Choroid plexus epithelial cell (primary cell): ENCODE results near the gene CCK.

ENCODE experiments used
- DNase-seq: peaks from one replicate; pipeline ENCODE4 v3.0.0-alpha.2; 2010; ENCODE audit warnings: low read depth
- H3K4me3 ChIP-seq: 2 replicates; pipeline ENCODE4 v1.5.1; 2011; ENCODE audit warnings: low read depth, mild to moderate bottlenecking, control low read depth, low read length, moderate library complexity
- CTCF ChIP-seq: conservative IDR thresholded peaks from 2 replicates; pipeline ENCODE4 v1.5.1; 2011; ENCODE audit warnings: low read depth, mild to moderate bottlenecking, control low read depth, inconsistent platforms, low read length, moderate library complexity

Gene CCK

GRCh38 chr3:42277676-42278075, 11.7 kb upstream of the CCK start:
- H3K4me3 ChIP-seq, result no peak overlapping the region
- no peak for DNase-seq
- TF ChIP-seq CTCF, result no peak

- H3K4me3 ChIP-seq, result no peak overlapping the region
- no peak for TF ChIP-seq CTCF
- DNase-seq, result no peak
Measured at GRCh38 chr3:42276141-42277132, 10.5 kb upstream of the CCK start.

GRCh38 chr3:42275217-42275616, 9.2 kb upstream of the CCK start:
- DNase-seq, result no peak
- TF ChIP-seq CTCF, result no peak
- no peak overlapping the region for H3K4me3 ChIP-seq

- no peak for TF ChIP-seq CTCF
- no peak for DNase-seq
- no peak overlapping the region for H3K4me3 ChIP-seq
Measured at GRCh38 chr3:42274266-42274665, 8.3 kb upstream of the CCK start.

- no peak for TF ChIP-seq CTCF
- DNase-seq, result no peak
- no peak overlapping the region for H3K4me3 ChIP-seq
Measured at GRCh38 chr3:42273361-42273760, 7.4 kb upstream of the CCK start.

- TF ChIP-seq CTCF, result no peak
- no peak for DNase-seq
- no peak overlapping the region for H3K4me3 ChIP-seq
Measured at GRCh38 chr3:42271786-42272185, 5.8 kb upstream of the CCK start.

GRCh38 chr3:42270561-42270960, 4.6 kb upstream of the CCK start:
- DNase-seq, result no peak
- no peak overlapping the region for H3K4me3 ChIP-seq
- no peak for TF ChIP-seq CTCF
